ENCODE measurements around the gene FAM209B.

Gene FAM209B

DNA sequence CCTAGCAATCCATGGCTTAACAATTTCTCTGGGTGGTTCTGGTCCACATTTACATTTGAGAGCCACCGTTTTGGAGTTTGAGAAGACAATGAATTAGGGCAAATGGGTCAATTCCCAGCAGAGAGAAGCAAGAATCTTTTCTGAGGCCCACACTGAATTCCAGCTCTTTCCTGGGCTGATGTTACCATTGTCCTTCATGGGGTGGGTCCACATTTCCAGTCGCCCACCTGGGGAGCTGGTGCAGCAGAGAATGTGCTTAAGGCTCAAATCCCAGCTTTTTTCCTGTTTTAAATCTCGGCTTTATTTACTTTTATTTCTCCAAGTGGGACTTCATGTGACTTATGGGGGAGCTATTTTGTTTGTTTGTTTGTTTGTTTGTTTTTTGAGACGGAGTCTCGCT lies 51.9 kb downstream of the FAM209B start:
- no peaks in the 10 kb centered on the region for H3K4me1 ChIP-seq (ENCODE audit: control insufficient read depth, insufficient read depth, low read length)
- H3K4me3 ChIP-seq (ENCODE audit: insufficient read depth, low read depth, low read length), result no peak overlapping the region
- H3K27me3 ChIP-seq (ENCODE audit: control insufficient read depth, insufficient read depth, low read length, poor library complexity, severe bottlenecking), result no peaks in the 10 kb centered on the region
- H3K9me3 ChIP-seq (ENCODE audit: control insufficient read depth, low read length), result no peaks in the 10 kb centered on the region
- WGBS, 2 experiments, result 73 to 82% methylated on average over 5 of the region's 5 CpGs
- no peak overlapping the region for H3K27ac ChIP-seq (ENCODE audit: insufficient read depth, low read depth, low read length, poor library complexity, severe bottlenecking)
- H3K36me3 ChIP-seq (ENCODE audit: control insufficient read depth, insufficient read depth, low read length), result no peaks in the 10 kb centered on the region
